IMR-90 (cell line): Measurements from ENCODE around the gene OSM. TPM values are rescaled to one million over a fixed set of nuclear protein-coding genes. Genes with fewer than 3 reads are reported as not detected.

Source experiments
- ATAC-seq: fragments of 200-7000 bp; cut with Tn5 transposase; 2 replicates; pipeline ENCODE4 v1.9.1; 2020; ENCODE audit warnings: low read depth, mild to moderate bottlenecking, moderate library complexity
- BruUV-seq: library from RNA; stranded (reverse); fragments of 400-500 nt; replicated peaks from 2 replicates; lab custom pipeline; 2021; lab: Mats Ljungman, UMichigan
- CTCF ChIA-PET: fragments of 300-600 bp; formaldehyde crosslinking; extraction: SDS; loops from one replicate; lab custom pipeline; 2021; ENCODE audit warnings: antibody characterized with exemption; lab: Yijun Ruan, JAX
- POLR2A ChIA-PET: fragments of 300-600 bp; sonication (Branson Sonifier 250); formaldehyde crosslinking; loops from one replicate; lab custom pipeline; 2022; ENCODE audit warnings: antibody characterized with exemption; ENCODE audit not compliant: unreplicated experiment; lab: Charles Lee
- DNase-seq: peaks from one replicate; pipeline ENCODE4 v3.0.0; 2013
- H2AFZ ChIP-seq: replicated peaks from 2 replicates; pipeline ENCODE3; 2013; ENCODE audit warnings: low read length, mild to moderate bottlenecking; ENCODE audit not compliant: poor library complexity
- H2AK5ac ChIP-seq: 2 replicates; pipeline ENCODE4 v1.6.1; 2013; ENCODE audit warnings: low read depth, low read length, inconsistent platforms
- H2AK9ac ChIP-seq: replicated peaks from 2 replicates; pipeline ENCODE3; 2013; ENCODE audit warnings: mild to moderate bottlenecking, low read depth, low read length, moderate library complexity; ENCODE audit not compliant: poor library complexity
- H2BK120ac ChIP-seq: 2 replicates; pipeline ENCODE4 v1.6.1; 2013; ENCODE audit warnings: low read depth, low read length, inconsistent platforms
- H2BK15ac ChIP-seq: 3 replicates; pipeline ENCODE4 v1.6.1; 2013; ENCODE audit warnings: low read depth, low read length, inconsistent platforms
- H2BK20ac ChIP-seq: 2 replicates; pipeline ENCODE4 v1.6.1; 2013; ENCODE audit warnings: low read depth, mild to moderate bottlenecking, inconsistent platforms, low read length, moderate library complexity
- H2BK5ac ChIP-seq: 2 replicates; pipeline ENCODE4 v1.6.1; 2013; ENCODE audit warnings: mild to moderate bottlenecking, low read depth, low read length, inconsistent platforms; ENCODE audit not compliant: poor library complexity, severe bottlenecking
- H3K14ac ChIP-seq: replicated peaks from 2 replicates; pipeline ENCODE4 v1.6.1; 2013; ENCODE audit warnings: low read depth, low read length, inconsistent platforms
- H3K18ac ChIP-seq: 2 replicates; pipeline ENCODE4 v1.6.1; 2013; ENCODE audit warnings: low read depth, low read length, control low read depth
- H3K23ac ChIP-seq: 2 replicates; pipeline ENCODE4 v1.6.1; 2013; ENCODE audit warnings: low read depth, low read length, inconsistent platforms
- H3K27ac ChIP-seq: 2 replicates; pipeline ENCODE4 v1.5.1; 2013; ENCODE audit warnings: mild to moderate bottlenecking, control low read depth, low read length; ENCODE audit not compliant: insufficient read depth
- H3K27me3 ChIP-seq: 2 replicates; pipeline ENCODE4 v1.6.1; 2013; ENCODE audit warnings: low read length; ENCODE audit not compliant: control insufficient read depth, insufficient read depth
- H3K36me3 ChIP-seq: 2 replicates; pipeline ENCODE4 v1.6.1; 2013; ENCODE audit warnings: low read length, mixed read lengths; ENCODE audit not compliant: control insufficient read depth, insufficient read depth
- H3K4ac ChIP-seq: 2 replicates; pipeline ENCODE4 v1.6.1; 2013; ENCODE audit warnings: low read depth, low read length, inconsistent platforms
- H3K4me1 ChIP-seq: 2 replicates; pipeline ENCODE4 v1.6.1; 2013; ENCODE audit warnings: low read length, mixed read lengths; ENCODE audit not compliant: control insufficient read depth, insufficient read depth
- H3K4me2 ChIP-seq: 2 replicates; pipeline ENCODE4 v1.6.1; 2013; ENCODE audit warnings: low read depth, mild to moderate bottlenecking, control low read depth, low read length, moderate library complexity
- H3K4me3 ChIP-seq: 2 replicates; pipeline ENCODE4 v1.5.1; 2013; ENCODE audit warnings: low read depth, mild to moderate bottlenecking, control low read depth, low read length, moderate library complexity; ENCODE audit not compliant: insufficient read depth
- H3K56ac ChIP-seq: 2 replicates; pipeline ENCODE4 v1.6.1; 2013; ENCODE audit warnings: low read length, inconsistent platforms; ENCODE audit not compliant: insufficient read depth; ENCODE audit errors: extremely low read depth
- H3K79me1 ChIP-seq, 2 experiments: 2 replicates each; pipeline ENCODE4 v1.6.1; 2013; ENCODE audit warnings: low read length in 2 of 2, inconsistent platforms in 1 of 2, low read depth in 1 of 2
- H3K9ac ChIP-seq: 2 replicates; pipeline ENCODE4 v1.6.1; 2013; ENCODE audit warnings: low read depth, low read length, control low read depth
- H3K9me1 ChIP-seq: 2 replicates; pipeline ENCODE4 v1.6.1; 2013; ENCODE audit warnings: low read length, inconsistent platforms; ENCODE audit not compliant: insufficient read depth
- H3K9me3 ChIP-seq: 2 replicates; pipeline ENCODE4 v1.6.1; 2013; ENCODE audit warnings: low read length; ENCODE audit not compliant: control insufficient read depth, insufficient read depth
- H4K20me1 ChIP-seq: 2 replicates; pipeline ENCODE4 v1.6.1; 2013; ENCODE audit warnings: low read length, inconsistent platforms; ENCODE audit not compliant: insufficient read depth
- H4K5ac ChIP-seq: 2 replicates; pipeline ENCODE4 v1.6.1; 2013; ENCODE audit warnings: mild to moderate bottlenecking, low read depth, low read length, control low read depth
- H4K8ac ChIP-seq, 2 experiments: 2 replicates each; pipeline ENCODE4 v1.6.1; 2013; ENCODE audit warnings: low read depth in 2 of 2, low read length in 2 of 2, control low read depth in 1 of 2, inconsistent platforms in 1 of 2
- H4K91ac ChIP-seq: 2 replicates; pipeline ENCODE4 v1.6.1; 2013; ENCODE audit warnings: low read depth, low read length, inconsistent platforms; ENCODE audit not compliant: insufficient read depth
- FOS ChIP-seq: fragments of 150-350 bp; IDR thresholded peaks from 2 replicates; pipeline ENCODE4 v1.6.1; 2016; ENCODE audit warnings: low read depth, low read length
- MAZ ChIP-seq: IDR thresholded peaks from 2 replicates; pipeline ENCODE4 v1.6.1; 2012; ENCODE audit warnings: low read depth, mild to moderate bottlenecking, low read length, improper control_type of control experiment, moderate library complexity, borderline replicate concordance
- MXI1 ChIP-seq: IDR thresholded peaks from 2 replicates; pipeline ENCODE4 v1.6.1; 2012; ENCODE audit warnings: low read depth, mild to moderate bottlenecking, low read length, moderate library complexity, borderline replicate concordance
- RFX5 ChIP-seq: IDR thresholded peaks from 2 replicates; pipeline ENCODE4 v1.8.0; 2012; ENCODE audit warnings: low read depth, mild to moderate bottlenecking, low read length, moderate library complexity
- USF2 ChIP-seq: fragments of 150-350 bp; IDR thresholded peaks from 2 replicates; pipeline ENCODE4 v1.6.1; 2017; ENCODE audit warnings: mild to moderate bottlenecking, antibody characterized with exemption, low read length, low read depth
- WGBS, 2 experiments: methylation state at CpG; one replicate each; pipeline versions ENCODE4 v1.1.5 to v1.1.7; 2013; ENCODE audit warnings: missing lambda C conversion rate in 2 of 2; ENCODE audit not compliant: insufficient read length in 1 of 2; ENCODE audit errors: extremely low coverage in 2 of 2; 5-methylcytosine and 5-hydroxymethylcytosine counted together
- dilution Hi-C: fragments of 300-500 bp; cut with HindIII; formaldehyde crosslinking; loops from one replicate; pipeline ENCODE4 v1.14.3; 2018; ENCODE audit warnings: low sequenced_read_pairs; ENCODE audit not compliant: unreplicated experiment
- in situ Hi-C: fragments of 300-500 bp; cut with MboI; formaldehyde crosslinking; loops from 3 replicates; pipeline ENCODE4 v1.14.3; 2019; ENCODE audit warnings: low sequenced_read_pairs, inconsistent platforms, mixed read lengths
- intact Hi-C: fragments of 100-400 bp; cut with micrococcal nuclease; formaldehyde crosslinking; loops from 2 replicates; pipeline ENCODE4 v1.10.0; 2022
- polyA plus RNA-seq, 3 experiments: library from polyadenylated mRNA; depleted of rRNA; stranded (reverse); fragments of >200 nt; gene quantifications; 2 replicates each; pipeline ENCODE4 v1.2.3, GENCODE V29; 2012; ENCODE audit warnings: low replicate concordance in 1 of 3
- total RNA-seq: library from RNA; depleted of rRNA; stranded (reverse); fragments of >200 nt; gene quantifications from 2 replicates; pipeline ENCODE4 v1.2.3, GENCODE V29; 2012

Gene OSM
- total and polyA plus RNA-seq, 2 of the 4 experiments (the other 2 are of a cell fraction) = not detected

- H2AK9ac ChIP-seq = peak overlapping the region; percentile 89
- peak overlapping the region; percentile 87 for H4K5ac ChIP-seq
- peak; percentile 51 for TF ChIP-seq FOS
- peak; percentile 24 for TF ChIP-seq MAZ
- peak; percentile 26; the same call in 1 of the 2 replicates for TF ChIP-seq MXI1
- TF ChIP-seq USF2 = 0 out of 2 replicates have a peak, but pooled peaks have one; percentile 17
- TF ChIP-seq RFX5 = no peak
- H3K14ac ChIP-seq = peak overlapping the region; percentile 41; the same call in 1 of the 2 replicates
- H3K27me3 ChIP-seq = no peaks in the 10 kb centered on the region
- peak overlapping the region; percentile 99; the same call in 2 of the 3 replicates for H2BK15ac ChIP-seq
- H3K9ac ChIP-seq = no peak overlapping the region
- DNase-seq (peak; percentile 86), ATAC-seq (peak; percentile 7; the same call in 1 of the 2 replicates)
- H3K79me1 ChIP-seq = peaks cover 4 to 15% of the 10 kb centered on the region in 2 experiments; a peak in 3 of 4 replicates
- CTCF ChIA-PET = no interaction called here
- H3K4ac ChIP-seq = peak overlapping the region; percentile 95
- H3K4me2 ChIP-seq = no peak overlapping the region
- H4K20me1 ChIP-seq = no peaks in the 10 kb centered on the region
- H2AK5ac ChIP-seq = peak overlapping the region; percentile 100
- peak overlapping the region; percentile 96 for H2BK120ac ChIP-seq
- no peaks in the 10 kb centered on the region for H3K36me3 ChIP-seq
- H3K27ac ChIP-seq = peak overlapping the region; percentile 76
- H4K91ac ChIP-seq = peak overlapping the region; percentile 97
- H2BK5ac ChIP-seq = peak overlapping the region; percentile 70
- intact Hi-C loops = no loop called here
- no peaks in the 10 kb centered on the region for H3K9me3 ChIP-seq
- peak overlapping the region; percentile 98 for H4K8ac ChIP-seq
- peak overlapping the region; percentile 66 for H3K18ac ChIP-seq
- peaks cover 54% of the 10 kb centered on the region for H3K4me1 ChIP-seq
- H2BK20ac ChIP-seq = peak overlapping the region; percentile 89
- WGBS, 2 experiments = no CpG with 5 or more reads among the region's 12 CpGs
- dilution Hi-C loops = no loop called here
- POLR2A ChIA-PET = interaction anchor here (0.6 to 0.9 kb wide), 2 partner anchors 20 to 38 kb away, joined by 3 read pairs; no protein-coding TSS in a partner anchor
- H3K56ac ChIP-seq = no peak overlapping the region
- H3K9me1 ChIP-seq = peaks cover 16% of the 10 kb centered on the region
- in situ Hi-C loops = no loop called here
- H3K23ac ChIP-seq = no peak overlapping the region; the same call in 1 of the 2 replicates
- no peak overlapping the region for H3K4me3 ChIP-seq
- no TSS peak for BruUV-seq
- peak overlapping the region; percentile 71 for H2AFZ ChIP-seq
These were observed 15.9 kb downstream of the OSM start for GRCh38 chr22:30250661-30251267.
